Skin of body (tissue), 3 donors: Measurements from ENCODE around the gene SMARCD2. TPM values are rescaled to one million over a fixed set of nuclear protein-coding genes. Genes with fewer than 3 reads are reported as not detected.
"Not testable (repeated sequence)": the region's sequence is repeated elsewhere in the genome, so short reads cannot be mapped to it uniquely, and the experiment has no call there.

Experiments
- DNase-seq: peaks from one replicate; lab custom pipeline; 2025; lab: John Stamatoyannopoulos, UW
- small RNA-seq: library from RNA; depleted of rRNA; stranded (forward); fragments of <200 nt; gene quantifications from one replicate; pipeline ENCODE3, GENCODE V24; 2014; ENCODE audit warnings: low replicate concordance
- total RNA-seq: library from RNA; depleted of rRNA; stranded (reverse); fragments of >200 nt; gene quantifications from one replicate; pipeline ENCODE4 v1.2.3, GENCODE V29; 2014

Gene SMARCD2
- total RNA-seq, 1 donor from 2014 or later, result 83.5 TPM

- DNase-seq, result no peak
Measured at GRCh38 chr17:63816123-63816522, 26.4 kb downstream of the SMARCD2 start.

DNA sequence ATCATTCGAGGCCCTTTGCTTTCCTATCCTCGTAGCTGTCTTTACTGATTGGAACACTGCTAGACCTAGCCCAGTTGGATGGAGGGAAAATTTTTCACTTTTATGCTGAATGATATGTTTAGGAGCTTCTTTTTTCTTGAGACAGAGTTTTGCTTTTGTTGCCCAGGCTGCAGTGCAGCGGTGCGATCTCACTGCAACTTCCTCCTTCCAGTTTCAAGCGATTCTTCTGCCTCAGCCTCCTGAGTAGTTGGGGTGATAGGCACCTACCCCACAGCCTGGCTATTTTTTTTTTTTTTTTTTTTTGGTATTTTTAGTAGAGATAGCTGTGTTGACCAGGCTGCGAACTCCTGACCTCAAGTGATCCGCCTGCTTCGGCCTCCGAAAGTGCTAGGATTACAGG, 32.5 kb downstream of the SMARCD2 start:
- DNase-seq, result no peak

GRCh38 chr17:63805591-63805990, 36.9 kb downstream of the SMARCD2 start:
- no peak for DNase-seq

GRCh38 chr17:63804328-63804727, 38.2 kb downstream of the SMARCD2 start:
- DNase-seq, result no peak

- DNase-seq, result no peak
Measured at GRCh38 chr17:63800783-63801182, 41.7 kb downstream of the SMARCD2 start.

DNA sequence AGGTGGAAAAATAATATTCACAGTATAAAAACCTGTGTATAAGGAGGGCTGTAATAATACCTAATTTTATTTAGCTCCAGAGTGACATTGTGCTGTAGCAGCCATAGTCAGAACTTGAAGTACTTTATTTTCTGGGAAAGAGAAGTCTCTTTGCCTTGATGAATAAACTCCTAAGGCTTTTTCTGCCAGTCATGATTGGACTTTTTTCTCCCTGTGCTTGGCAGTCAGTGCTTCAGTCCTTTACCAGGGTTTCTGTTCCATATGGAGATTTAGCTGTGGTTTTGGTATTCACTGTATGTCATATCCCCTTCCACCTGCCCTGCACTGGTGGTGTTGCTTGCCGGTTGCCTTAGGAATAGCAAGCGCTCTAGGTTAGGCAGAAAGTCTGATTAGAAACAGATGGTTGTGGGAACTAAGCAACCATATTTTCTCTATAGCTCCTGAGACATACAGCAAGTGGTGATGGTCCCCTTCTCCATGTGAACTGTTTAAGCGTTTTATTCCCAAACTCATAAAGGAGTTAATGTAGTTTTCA, 43.8 kb downstream of the SMARCD2 start:
- no peak for DNase-seq

DNA sequence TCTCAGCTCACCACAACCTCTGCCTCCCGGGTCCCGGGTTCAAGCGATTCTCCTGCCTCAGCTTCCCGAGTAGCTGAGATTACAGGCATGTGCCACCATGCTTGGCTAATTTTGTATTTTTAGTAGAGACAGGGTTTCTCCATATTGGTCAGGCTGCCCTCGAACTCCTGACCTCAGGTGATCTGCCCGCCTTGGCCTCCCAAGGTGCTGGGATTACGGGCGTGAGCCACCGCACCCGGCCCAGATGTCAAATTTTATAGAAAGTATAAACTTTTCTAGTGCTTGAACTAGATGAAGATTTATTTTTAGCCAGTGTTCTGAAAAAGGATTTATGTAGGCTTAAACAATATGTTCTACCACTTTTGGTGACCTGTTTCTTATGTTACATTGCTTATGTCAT, 46.1 kb downstream of the SMARCD2 start:
- DNase-seq, result not testable (repeated sequence)

DNA sequence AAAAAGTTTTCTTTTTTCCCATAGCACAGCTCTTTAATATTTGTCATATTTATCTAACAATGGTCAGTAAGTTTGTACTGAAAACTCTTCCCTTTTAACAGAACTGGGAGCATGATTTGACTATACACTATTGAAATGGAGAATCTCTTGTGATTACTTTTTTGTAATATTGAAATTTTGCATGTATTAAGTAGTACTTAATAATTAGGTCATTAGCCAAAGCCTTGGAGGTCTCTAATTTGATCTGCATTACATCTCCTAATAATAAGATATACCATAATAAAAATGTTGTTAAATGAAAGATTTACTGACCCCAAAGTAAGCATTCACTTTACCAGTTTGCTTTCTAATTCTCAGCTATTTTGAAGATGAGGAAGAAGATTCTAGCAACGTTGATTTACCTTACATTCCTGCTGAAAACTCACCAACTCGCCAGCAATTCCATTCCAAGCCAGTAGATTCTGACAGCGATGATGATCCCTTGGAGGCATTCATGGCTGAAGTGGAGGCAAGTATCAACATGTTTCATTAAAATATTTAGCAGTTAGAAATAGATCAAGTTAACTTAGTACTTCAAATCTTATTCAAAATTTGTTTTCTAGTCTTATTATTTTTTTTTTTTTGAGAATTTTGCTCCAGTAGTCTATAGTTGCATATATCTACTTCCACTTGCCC, 50.3 kb downstream of the SMARCD2 start:
- DNase-seq, result no peak

DNA sequence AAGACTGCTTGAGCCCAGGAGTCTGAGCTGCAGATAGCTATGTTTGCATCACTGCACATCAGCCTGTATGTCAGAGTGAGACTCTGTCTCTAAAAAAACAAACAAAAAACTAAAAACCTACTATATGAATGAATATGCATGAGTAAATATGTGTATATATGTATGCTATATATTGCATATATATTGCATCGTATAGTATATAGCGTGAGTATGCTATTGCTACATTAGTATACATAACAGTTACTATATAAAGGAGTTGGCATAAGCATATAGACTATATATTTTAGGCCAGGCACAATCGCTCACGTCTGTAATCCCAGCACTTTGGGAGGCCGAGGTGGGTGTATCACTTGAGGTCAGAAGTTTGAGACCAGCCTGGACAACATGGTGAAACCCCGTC, 52.4 kb downstream of the SMARCD2 start:
- DNase-seq, result no peak

DNA sequence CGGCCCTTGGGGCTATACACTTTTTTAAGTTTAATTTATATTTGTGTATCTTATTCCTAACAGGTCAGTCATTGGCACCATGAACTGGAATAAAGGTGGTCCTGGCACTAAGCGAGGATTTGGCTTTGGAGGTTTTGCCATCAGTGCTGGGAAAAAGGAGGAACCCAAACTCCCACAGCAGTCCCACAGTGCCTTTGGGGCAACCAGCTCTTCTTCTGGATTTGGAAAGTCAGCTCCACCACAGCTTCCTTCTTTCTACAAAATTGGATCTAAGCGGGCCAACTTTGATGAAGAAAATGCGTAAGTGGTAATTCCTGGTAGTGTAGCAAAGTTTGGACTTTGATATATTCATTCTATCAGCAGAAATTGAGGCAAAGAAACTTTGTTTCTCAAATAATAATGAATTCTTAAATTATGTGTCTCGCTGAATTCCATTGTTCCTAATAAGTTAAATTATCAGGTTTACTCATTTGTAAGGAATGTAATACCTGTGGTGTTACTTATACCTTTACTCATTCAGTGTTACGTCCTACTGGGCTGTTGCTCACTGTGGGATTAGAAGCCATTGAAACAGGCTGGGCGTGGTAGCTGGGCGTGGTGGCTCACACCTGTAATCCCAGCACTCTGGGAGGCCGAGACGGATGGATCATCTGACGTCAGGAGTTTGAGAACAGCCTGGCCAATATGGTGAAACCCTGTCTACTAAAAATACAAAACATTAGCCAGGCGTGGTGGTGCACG, 55.3 kb downstream of the SMARCD2 start:
- DNase-seq, result no peak

GRCh38 chr17:63786117-63786516, 56.4 kb downstream of the SMARCD2 start:
- DNase-seq, result no peak

DNA sequence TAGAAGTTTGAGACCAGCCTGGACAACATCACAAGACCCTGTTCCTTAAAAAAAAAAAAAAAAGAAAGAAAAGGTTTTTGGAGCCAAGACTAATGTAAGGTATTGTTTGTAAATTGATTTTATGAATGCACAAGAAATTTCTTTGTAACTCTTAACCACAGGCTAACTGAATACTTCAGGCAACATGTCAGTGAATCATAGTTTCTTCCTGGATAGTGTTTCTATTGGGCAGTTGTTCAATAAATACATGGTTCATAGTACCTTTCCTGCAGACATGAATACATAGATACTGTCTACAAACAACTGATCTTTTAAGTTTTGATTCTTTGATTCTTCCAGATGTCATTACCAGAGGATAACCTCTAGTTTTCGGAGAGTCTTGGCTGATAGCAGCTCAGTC, 56.9 kb downstream of the SMARCD2 start:
- DNase-seq, result no peak

DNA sequence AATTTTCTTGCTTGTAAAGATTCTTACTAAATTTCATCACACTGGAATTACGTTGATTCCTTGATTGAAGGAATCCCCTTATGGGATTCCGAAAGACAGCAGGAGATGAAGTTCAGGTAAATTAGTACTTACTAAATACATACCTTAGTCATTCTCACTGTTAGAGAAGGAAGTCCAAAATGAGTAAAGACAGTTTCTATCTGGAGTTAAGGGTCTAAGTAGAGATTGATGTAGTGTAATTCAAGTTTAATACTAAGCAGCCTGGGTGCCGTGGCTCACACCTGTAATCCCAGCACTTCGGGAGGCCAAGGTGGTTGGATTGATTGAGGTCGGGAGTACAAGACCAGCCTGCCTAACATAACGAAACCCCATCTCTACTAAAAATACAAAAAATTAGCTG, 59.0 kb downstream of the SMARCD2 start:
- DNase-seq, result no peak

Small RNA genes within 50 kb of the gene (small RNA-seq; reads per million reads assigned to genes)
- not detected for gene AC040958.1

Other genes starting within 250 kb of the SMARCD2 start
- 7.4 TPM for gene TACO1, start 241.8 kb downstream of the SMARCD2 start, total RNA-seq
- gene MAP3K3, start 220.3 kb downstream of the SMARCD2 start, total RNA-seq, result 24.6 TPM
- 9.5 TPM for gene LIMD2, start 142.6 kb downstream of the SMARCD2 start, total RNA-seq
- gene STRADA, start 100.9 kb downstream of the SMARCD2 start, total RNA-seq, result 28.1 TPM
- gene CCDC47, start 69.1 kb downstream of the SMARCD2 start, total RNA-seq, result 67.2 TPM
- 124 TPM for gene DDX42, start 68.5 kb downstream of the SMARCD2 start, total RNA-seq
- 48.3 TPM for gene PSMC5, start 15.3 kb downstream of the SMARCD2 start, total RNA-seq
- gene FTSJ3, start 15.0 kb downstream of the SMARCD2 start, total RNA-seq, result 33.0 TPM
- gene CSH2, start 31.0 kb upstream of the SMARCD2 start, total RNA-seq, result not detected
- not detected for gene GH2, start 39.3 kb upstream of the SMARCD2 start, total RNA-seq
- not detected for gene CSH1, start 53.9 kb upstream of the SMARCD2 start, total RNA-seq
- not detected for gene CSHL1, start 68.6 kb upstream of the SMARCD2 start, total RNA-seq
- not detected for gene GH1, start 76.2 kb upstream of the SMARCD2 start, total RNA-seq
- 2.2 TPM for gene CD79B, start 89.6 kb upstream of the SMARCD2 start, total RNA-seq
- 5.2 TPM for gene SCN4A, start 130.2 kb upstream of the SMARCD2 start, total RNA-seq
- gene PRR29, start 155.7 kb upstream of the SMARCD2 start, total RNA-seq, result not detected
- gene ICAM2, start 177.9 kb upstream of the SMARCD2 start, total RNA-seq, result 18.6 TPM